NCI-H524 treated with DMSO at 0.1 percent for 48 hours (cell line): ENCODE data around the gene GOLGA6L25.
"Not testable (repeated sequence)": the region's sequence is repeated elsewhere in the genome, so short reads cannot be mapped to it uniquely, and the experiment has no call there.

Experiments used
- DNase-seq: peaks from one replicate; lab custom pipeline; 2025; lab: John Stamatoyannopoulos, UW

Gene GOLGA6L25

GRCh38 chr15:28553268-28553667 lies at the start of gene GOLGA6L25:
TSS of gene GOLGA6L25 (plus strand) at chr15:28553568. CDS start at chr15:28553629, 61 bp downstream.
- not testable (repeated sequence) for DNase-seq

GRCh38 chr15:28508217-28508889 lies 45.0 kb upstream of the GOLGA6L25 start:
- DNase-seq: not testable (repeated sequence)

- DNase-seq: not testable (repeated sequence)
Measured at GRCh38 chr15:28514128-28514527, 39.2 kb upstream of the GOLGA6L25 start.

- not testable (repeated sequence) for DNase-seq
Measured at GRCh38 chr15:28515208-28515607, 38.2 kb upstream of the GOLGA6L25 start.

DNA sequence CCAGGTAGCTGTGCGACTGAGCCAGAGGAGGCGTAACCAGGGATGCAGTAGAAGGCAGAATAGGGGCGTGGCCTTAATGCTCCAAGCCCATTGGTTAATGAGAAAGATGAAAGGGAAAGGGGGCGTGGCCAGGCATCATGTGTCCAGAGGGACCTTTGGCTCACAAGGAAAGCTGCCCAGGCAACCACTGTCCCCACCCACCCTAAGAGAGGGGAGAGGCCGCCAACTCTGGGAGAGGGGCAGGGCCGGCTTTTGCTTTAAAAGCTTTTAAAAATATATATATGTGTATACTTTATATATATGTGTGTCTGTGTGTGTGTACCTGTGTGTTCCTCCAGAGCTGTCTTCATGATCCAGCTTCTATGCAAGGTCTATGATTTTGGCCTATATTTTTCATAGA lies 20.4 kb upstream of the GOLGA6L25 start, which contains the start of gene GOLGA8G:
TSS of gene GOLGA8G (minus strand) at position 18 of the 400 bp plus-strand sequence. CDS start 62 bp downstream, outside the sequence.
- DNase-seq: not testable (repeated sequence)

- DNase-seq: not testable (repeated sequence)
Measured at GRCh38 chr15:28573351-28573750, 20.0 kb downstream of the GOLGA6L25 start.

DNA sequence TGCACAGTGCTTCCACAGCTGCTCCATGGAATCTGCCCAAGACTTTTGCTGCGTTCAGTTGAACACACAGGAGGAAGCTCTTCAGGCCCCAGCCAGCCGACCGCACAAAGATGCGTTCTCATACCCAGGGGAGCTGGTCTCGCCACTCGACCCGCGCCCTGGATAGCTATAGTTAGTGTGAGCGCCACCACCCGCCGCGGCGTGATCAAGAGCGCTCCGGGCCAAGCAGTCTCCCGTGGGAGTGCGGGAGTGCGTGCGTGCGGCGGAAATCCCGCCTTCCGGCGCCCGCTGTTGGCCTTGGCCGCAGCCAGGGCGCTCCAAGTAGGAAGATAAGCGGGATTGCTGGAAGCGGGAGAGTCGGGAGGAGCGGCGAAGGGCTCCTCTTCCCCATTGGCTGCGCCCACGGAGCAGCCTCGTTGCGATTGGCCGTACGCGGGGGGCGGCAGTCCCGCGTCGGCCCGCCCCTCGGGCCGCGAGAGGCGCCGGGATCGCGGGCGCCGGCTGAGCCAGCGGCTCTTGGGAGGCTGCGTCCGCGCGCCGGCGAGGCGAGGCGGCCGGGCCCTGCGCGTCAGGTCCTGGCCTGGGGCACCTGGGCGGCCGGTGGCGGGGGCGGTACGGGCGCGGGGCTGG lies 35.7 kb downstream of the GOLGA6L25 start:
- DNase-seq: not testable (repeated sequence)

GRCh38 chr15:28589769-28590168 lies 36.4 kb downstream of the GOLGA6L25 start:
- DNase-seq: not testable (repeated sequence)

- not testable (repeated sequence) for DNase-seq
Measured at GRCh38 chr15:28592395-28592794, 39.0 kb downstream of the GOLGA6L25 start.

DNA sequence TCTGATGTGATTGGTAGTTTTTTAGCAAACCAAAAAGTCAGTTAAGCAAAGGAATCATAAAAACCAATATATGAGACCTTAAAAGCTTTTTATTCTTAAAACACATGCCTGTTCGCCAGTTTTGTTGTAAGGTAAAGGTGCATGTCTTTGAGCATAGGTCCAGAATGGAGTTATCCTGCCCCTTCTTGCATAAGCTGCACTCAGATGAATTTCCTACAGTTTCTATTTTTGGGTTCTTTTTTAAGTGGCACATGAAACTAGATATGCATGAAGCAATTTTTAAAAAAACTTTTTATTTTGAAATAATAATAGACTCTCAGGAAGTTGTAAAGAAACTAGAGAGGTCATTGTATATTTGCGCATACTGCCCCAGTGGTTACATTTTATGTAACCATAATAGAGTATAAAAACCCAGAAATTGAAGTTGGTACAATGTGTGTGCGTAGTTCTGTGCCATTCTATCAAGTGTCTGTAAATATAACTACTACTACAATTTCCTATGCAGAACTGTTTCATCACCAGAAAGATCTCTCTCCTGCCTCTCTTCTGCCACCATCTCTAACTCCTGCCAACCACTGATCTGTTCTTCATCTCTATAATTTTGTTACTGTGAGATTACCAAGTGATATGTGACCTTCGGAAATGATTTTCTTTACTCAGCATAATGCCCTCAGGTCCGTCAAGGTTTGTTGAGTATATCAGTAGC lies 40.2 kb downstream of the GOLGA6L25 start:
- not testable (repeated sequence) for DNase-seq

GRCh38 chr15:28597471-28597870 lies 44.1 kb downstream of the GOLGA6L25 start:
- DNase-seq: not testable (repeated sequence)

GRCh38 chr15:28598209-28598608 lies 44.8 kb downstream of the GOLGA6L25 start:
- DNase-seq: not testable (repeated sequence)

DNA sequence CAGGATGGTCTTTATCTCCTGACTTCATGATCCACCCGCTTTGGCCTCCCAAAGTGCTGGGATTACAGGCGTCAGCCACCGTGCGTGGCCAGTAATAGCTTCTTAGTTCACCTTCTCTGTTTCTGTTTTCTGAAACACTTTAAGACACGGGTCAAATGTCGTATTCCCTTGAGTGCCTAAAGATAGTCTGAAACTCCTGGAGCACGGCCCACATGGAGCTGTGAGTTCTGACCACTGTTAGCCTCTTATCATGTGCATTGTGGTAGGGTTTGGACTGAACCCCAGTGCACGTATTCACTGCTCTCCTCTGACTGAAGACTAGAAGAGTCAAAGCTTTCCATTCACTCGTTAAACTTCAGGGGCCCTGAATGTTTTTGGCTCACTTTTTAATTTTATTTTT lies 48.8 kb downstream of the GOLGA6L25 start:
- not testable (repeated sequence) for DNase-seq
